Glomerular visceral epithelial cell (primary cell): ENCODE data around the gene P4HA2.

Experiments used
- DNase-seq: peaks from one replicate; pipeline ENCODE4 v3.0.0-alpha.2; 2016; ENCODE audit errors: extremely low spot score

P4HA2 gene

DNA sequence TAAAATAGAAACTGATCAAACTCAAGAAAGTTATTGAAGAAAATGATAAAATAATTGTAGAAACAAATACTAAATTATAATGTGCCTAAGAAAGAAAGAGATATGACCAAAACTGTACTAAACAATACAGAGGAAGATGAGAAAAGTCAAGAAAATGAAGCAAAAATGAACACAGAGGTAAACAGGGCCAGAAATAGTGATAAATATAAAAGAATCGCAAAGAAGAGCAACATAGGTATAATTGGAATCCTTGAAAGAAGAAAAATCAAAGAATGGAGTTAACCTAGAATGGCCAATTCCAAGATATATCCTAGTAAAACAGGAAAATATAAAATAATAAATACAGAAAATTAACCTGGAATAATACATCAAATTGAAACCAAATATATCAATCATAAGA, 84.5 kb downstream of the P4HA2 start:
- DNase-seq: no peak

DNA sequence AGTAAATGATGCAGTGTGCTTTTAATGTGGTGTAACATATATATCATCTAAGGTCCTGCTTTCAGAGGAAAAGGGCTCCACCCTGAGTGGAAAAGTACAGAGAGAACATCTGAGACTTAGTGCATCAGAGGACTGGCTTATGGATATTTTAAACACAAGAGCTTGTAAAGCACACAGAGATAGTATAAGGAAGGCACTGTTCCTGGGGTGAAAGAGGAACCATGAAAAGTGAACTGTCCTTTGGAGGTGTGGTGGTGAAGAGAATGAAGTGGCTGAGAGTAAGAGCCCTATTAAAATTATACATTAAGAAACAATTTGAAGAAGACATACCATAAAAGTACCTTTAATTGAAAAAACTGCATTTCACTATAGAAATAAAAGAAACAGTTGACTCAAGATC, 85.2 kb downstream of the P4HA2 start:
- DNase-seq: no peak
